Lower lobe of right lung (tissue), 2 donors: ENCODE measurements around the gene HNF1B. TPM values are rescaled to one million over a fixed set of nuclear protein-coding genes. Genes with fewer than 3 reads are reported as not detected.

Source experiments
- ATAC-seq, 2 donors: fragments of 200-7000 bp; cut with Tn5 transposase; one replicate each; pipeline ENCODE4 v1.9.1; 2020 to 2022; ENCODE audit warnings: mild to moderate bottlenecking in 2 of 2, moderate library complexity in 2 of 2
- DNase-seq: peaks from one replicate; pipeline ENCODE4 v3.0.0-alpha.2; 2020
- H3K27ac ChIP-seq: fragments of 200-600 bp; one replicate; pipeline ENCODE4 v1.8.0; 2022
- H3K27me3 ChIP-seq: fragments of 200-600 bp; one replicate; pipeline ENCODE4 v1.8.0; 2022; ENCODE audit warnings: low read depth
- H3K36me3 ChIP-seq: fragments of 200-600 bp; one replicate; pipeline ENCODE4 v1.8.0; 2022; ENCODE audit warnings: mild to moderate bottlenecking
- H3K4me1 ChIP-seq: fragments of 200-600 bp; one replicate; pipeline ENCODE4 v1.8.0; 2022
- H3K4me3 ChIP-seq: fragments of 200-600 bp; one replicate; pipeline ENCODE4 v1.8.0; 2022; ENCODE audit warnings: mild to moderate bottlenecking
- H3K9me3 ChIP-seq: fragments of 200-600 bp; one replicate; pipeline ENCODE4 v1.8.0; 2022
- CTCF ChIP-seq: fragments of 200-600 bp; IDR thresholded peaks from one replicate; pipeline ENCODE4 v1.8.0; 2022; ENCODE audit warnings: antibody characterized with exemption, mild to moderate bottlenecking
- intact Hi-C: fragments of 100-400 bp; cut with DNase I; formaldehyde crosslinking; loops from one replicate; pipeline ENCODE4 v1.11.0; 2022
- total RNA-seq: library from RNA; stranded (reverse); fragmentation: NEBNext Ultra II Directional; extraction: Animal tissue kit (Norgen Biotek cat#: 25700); gene quantifications from one replicate; pipeline ENCODE4 v1.2.1, GENCODE V29; 2021
- donor health status: DM: no; HTN: yes; CAD: no; lungs with severe emphysema.

HNF1B gene
- total RNA-seq, 1 donor from 2014 or later, result 15.2 TPM

GRCh38 chr17:37662353-37662752 lies 82.5 kb downstream of the HNF1B start:
- no peaks in the 10 kb centered on the region for H3K36me3 ChIP-seq
- no peak overlapping the region for H3K4me3 ChIP-seq
- ATAC-seq (no peak), DNase-seq (no peak)
- no peak overlapping the region for H3K27ac ChIP-seq
- no peaks in the 10 kb centered on the region for H3K4me1 ChIP-seq
- H3K27me3 ChIP-seq, result no peaks in the 10 kb centered on the region
- TF ChIP-seq CTCF, result no peak
- intact Hi-C loops, result no loop called here
- H3K9me3 ChIP-seq, result no peaks in the 10 kb centered on the region

GRCh38 chr17:37661400-37662014 lies 83.4 kb downstream of the HNF1B start:
- no peaks in the 10 kb centered on the region for H3K27me3 ChIP-seq
- no peak overlapping the region for H3K4me3 ChIP-seq
- H3K27ac ChIP-seq, result no peak overlapping the region
- ATAC-seq, result no peak
- TF ChIP-seq CTCF, result no peak
- DNase-seq, result no peak
- intact Hi-C loops, result no loop called here
- H3K36me3 ChIP-seq, result no peaks in the 10 kb centered on the region
- H3K9me3 ChIP-seq, result no peaks in the 10 kb centered on the region
- no peaks in the 10 kb centered on the region for H3K4me1 ChIP-seq

- Histone ChIP-seq H3K27ac (no peak overlapping the region), H3K36me3 (no peaks in the 10 kb centered on the region), H3K9me3 (no peaks in the 10 kb centered on the region), H3K4me3 (no peak overlapping the region), H3K27me3 (no peaks in the 10 kb centered on the region), H3K4me1 (no peaks in the 10 kb centered on the region)
- intact Hi-C loops, result no loop called here
- no peak for ATAC-seq
- DNase-seq, result no peak
- no peak for TF ChIP-seq CTCF
These were observed 84.9 kb downstream of the HNF1B start for GRCh38 chr17:37659925-37660324.

GRCh38 chr17:37657202-37657601 lies 87.7 kb downstream of the HNF1B start:
- intact Hi-C loops, result no loop called here
- DNase-seq (no peak), ATAC-seq (no peak)
- Histone ChIP-seq H3K4me3 (no peak overlapping the region), H3K9me3 (no peaks in the 10 kb centered on the region), H3K36me3 (no peaks in the 10 kb centered on the region), H3K27me3 (no peaks in the 10 kb centered on the region), H3K27ac (no peak overlapping the region), H3K4me1 (no peaks in the 10 kb centered on the region)
- TF ChIP-seq CTCF, result no peak

- no peaks in the 10 kb centered on the region for H3K4me1 ChIP-seq
- H3K4me3 ChIP-seq, result no peak overlapping the region
- ATAC-seq, result no peak
- H3K27ac ChIP-seq, result no peak overlapping the region
- intact Hi-C loops, result no loop called here
- no peaks in the 10 kb centered on the region for H3K36me3 ChIP-seq
- TF ChIP-seq CTCF, result no peak
- no peaks in the 10 kb centered on the region for H3K27me3 ChIP-seq
- no peaks in the 10 kb centered on the region for H3K9me3 ChIP-seq
- no peak for DNase-seq
These were observed 93.0 kb downstream of the HNF1B start for GRCh38 chr17:37651849-37652248.
